T1000 (cell line): ENCODE results near the gene UQCC5.
A peak's percentile ranks its signal among the peaks of the same experiment; 100 is the strongest.

Source experiments
- DNase-seq: peaks from one replicate; lab custom pipeline; 2025; ENCODE audit warnings: mixed read lengths; lab: John Stamatoyannopoulos, UW

The UQCC5 gene

DNA sequence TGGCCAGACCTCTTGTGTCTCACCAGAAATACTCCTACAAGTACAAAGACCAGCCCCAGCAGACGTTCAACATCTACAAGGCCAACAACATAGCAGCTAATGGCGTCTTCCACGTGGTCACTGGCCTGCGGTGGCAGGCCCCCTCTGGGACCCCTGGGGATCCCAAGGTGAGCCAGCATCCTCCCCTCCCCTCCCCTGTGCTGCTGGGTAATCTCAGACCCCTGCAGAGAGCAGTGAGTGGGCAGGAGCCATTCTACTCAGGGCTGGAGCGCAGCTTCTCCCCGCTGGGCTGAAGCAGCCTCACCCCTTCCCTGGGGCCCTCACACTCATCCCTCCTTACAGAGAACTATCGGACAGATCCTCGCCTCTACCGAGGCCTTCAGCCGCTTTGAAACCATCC lies 31.4 kb upstream of the UQCC5 start:
- DNase-seq = no peak

DNA sequence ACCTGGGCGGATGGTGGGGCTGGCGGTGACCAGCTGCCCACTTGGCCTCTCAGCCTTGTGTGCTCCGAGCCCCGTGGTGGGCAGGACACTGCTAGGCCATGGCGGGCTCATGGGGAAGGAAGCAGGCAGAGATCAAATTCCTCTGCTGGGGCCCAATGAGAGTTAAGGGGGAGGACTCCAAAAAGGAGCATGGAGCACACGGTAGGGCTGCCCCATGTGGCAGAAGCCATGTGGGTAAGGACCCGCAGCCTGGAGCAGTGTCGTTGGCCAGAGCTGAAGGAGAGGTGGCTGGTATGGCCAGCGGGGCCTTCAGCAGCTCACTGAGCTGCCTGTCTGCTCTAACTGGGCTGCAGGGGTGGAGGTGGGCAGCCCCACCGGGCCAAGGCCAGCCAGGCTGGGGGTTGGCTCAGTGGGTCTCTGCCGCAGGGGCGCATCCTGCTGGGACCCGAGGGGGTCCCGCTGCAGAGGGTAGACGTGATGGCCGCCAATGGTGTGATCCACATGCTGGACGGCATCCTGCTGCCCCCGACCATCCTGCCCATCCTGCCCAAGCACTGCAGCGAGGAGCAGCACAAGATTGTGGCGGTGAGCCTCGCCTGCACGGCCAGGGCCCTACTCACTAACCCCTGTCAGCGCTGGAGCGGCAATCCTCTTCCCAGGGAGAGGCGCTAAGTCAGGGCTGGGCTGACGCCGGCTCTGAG lies 30.0 kb upstream of the UQCC5 start:
- DNase-seq = no peak

GRCh38 chr3:52507359-52507758 lies 29.0 kb upstream of the UQCC5 start:
- peak; percentile 55 for DNase-seq

DNA sequence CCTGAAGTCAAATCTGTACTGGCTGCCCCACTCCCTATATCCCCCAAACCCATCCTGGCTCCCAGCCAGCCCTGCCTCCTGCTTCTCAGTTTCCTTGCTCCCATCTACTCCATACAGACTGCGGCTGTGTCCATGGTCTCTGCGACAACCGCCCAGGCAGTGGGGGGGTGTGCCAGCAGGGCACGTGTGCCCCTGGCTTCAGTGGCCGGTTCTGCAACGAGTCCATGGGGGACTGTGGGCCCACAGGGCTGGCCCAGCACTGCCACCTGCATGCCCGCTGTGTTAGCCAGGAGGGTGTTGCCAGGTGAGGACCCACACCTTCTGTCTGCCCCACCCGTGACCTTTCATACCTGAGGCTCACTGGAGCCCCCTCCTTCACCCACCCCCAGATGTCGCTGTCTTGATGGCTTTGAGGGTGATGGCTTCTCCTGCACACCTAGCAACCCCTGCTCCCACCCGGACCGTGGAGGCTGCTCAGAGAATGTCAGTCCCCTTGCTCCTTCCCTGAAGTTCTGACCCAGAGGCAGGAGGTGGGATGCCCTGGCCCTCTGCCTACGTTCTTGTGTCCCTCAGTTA lies 26.6 kb upstream of the UQCC5 start:
- DNase-seq = no peak

DNA sequence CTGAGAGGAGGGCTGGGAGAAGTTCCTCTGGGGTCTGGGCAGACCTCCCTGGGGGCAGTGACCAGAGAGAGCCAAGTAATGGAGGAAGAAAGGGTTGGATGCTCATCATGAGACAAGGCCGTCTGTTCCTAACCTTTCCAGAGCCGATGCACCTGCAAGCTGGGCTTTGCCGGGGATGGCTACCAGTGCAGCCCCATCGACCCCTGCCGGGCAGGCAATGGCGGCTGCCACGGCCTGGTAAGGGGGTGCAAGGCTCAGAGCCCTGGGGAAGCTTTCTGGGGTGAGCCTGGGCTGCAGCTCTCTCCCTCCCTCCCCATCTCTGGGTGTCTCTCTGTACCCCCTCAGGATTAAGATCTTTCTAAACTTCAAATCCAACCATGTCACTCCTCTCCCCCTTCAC lies 24.9 kb upstream of the UQCC5 start:
- DNase-seq = no peak

- no peak for DNase-seq
These were observed 24.3 kb upstream of the UQCC5 start for GRCh38 chr3:52512105-52512504.

- no peak for DNase-seq
These were observed 23.7 kb upstream of the UQCC5 start for GRCh38 chr3:52512727-52513126.

DNA sequence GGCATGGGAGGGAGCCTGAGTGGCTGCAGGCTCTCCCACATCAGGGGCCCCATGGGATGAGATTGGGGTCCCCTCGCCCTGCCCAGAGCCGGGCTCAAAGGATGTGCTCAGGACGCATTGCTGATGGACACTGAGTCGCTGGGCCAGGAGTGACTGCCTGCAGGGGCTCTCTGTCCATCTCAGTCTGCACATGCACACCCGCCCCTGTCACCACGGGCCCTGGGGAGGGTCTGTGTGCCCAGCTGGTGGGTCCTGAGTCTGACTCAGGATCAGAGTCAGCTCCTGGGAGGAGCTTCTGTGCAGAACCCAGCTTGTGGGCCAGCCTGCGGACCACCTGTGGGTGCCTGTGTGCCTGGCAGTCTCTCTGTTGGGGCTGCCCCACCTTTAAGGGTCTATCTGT lies 23.1 kb upstream of the UQCC5 start:
- DNase-seq = no peak

GRCh38 chr3:52514576-52514975 lies 21.8 kb upstream of the UQCC5 start:
- no peak for DNase-seq

DNA sequence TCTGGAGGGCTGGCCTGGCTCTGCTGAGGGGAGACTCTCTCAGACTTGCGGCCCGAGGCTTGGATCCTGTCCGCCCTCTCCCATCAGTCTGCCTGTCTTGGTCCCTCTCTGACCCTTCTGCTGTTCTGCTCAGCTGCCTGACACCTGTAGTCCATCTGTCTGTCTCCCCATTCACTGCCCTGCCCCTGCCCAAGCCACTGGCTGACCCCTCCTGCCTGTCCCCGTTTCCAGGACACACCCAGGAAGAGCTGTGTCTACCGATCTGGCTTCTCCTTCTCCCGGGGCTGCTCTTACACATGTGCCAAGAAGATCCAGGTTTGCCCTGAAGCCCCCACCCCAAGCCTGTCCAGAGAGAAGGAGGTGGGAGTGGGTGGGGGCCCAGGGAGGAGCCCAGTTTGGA lies 21.2 kb upstream of the UQCC5 start:
- no peak for DNase-seq

DNA sequence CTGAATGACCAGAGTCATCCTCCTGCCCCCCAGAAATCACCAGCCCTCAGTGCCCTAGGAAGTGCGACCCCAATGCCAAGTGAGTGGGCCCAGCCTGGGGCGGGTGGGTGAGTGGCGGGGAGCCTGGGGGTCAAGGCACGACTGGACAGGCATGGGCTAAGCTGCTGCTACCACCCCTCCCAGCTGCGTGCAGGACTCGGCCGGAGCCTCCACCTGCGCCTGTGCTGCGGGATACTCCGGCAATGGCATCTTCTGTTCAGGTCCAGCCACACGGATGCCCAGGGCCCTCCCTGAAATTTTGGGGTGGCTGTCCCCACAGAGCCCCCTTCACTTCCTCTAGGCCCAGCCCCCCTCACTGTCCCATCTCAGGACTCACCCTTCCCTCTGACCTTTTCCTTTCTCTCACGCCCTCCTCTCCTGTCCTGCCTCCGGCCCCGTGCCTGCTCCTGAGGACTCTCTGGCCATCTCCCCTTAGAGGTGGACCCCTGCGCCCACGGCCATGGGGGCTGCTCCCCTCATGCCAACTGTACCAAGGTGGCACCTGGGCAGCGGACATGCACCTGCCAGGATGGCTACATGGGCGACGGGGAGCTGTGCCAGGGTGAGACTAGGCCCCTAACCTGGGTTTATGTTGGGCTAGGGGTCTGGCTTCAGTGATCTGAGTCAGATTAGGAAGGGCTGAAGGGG lies 19.8 kb upstream of the UQCC5 start:
- no peak for DNase-seq

DNA sequence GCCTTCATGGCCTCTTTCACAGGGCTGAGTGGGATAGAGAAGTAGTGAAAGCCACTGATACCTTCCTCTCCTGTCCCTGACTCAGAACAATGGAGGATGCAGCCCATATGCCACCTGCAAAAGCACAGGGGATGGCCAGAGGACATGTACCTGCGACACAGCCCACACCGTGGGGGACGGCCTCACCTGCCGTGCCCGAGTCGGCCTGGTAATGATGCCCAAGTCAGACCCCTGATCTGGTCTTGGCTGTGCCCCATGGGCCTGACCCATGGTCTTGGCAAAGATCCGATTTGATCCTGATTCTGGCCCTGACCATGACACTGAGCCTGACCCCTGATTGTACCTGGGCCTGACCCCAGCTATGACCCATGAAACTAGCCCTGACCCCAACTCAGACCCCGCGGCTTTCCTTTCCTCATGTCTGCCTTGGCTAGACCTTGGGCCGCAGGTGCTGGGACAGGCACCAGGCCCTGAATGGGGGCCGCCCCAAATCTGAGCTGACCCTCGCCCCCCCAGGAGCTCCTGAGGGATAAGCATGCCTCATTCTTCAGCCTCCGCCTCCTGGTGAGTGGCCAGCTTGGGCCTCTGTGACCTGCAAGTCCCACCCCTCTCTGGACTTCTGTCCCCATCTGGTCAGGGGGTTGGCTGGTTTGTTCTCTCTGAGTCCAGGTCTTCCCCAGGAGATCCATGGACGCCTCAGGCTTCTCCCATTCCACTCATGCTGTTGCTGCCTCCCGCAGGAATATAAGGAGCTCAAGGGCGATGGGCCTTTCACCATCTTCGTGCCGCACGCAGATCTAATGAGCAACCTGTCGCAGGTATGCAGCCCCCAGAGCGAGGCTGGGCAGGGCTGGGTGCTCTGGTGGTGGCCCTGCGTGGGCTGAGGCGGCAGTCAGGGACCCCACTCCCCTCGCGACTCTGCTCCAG lies 18.3 kb upstream of the UQCC5 start:
- DNase-seq = no peak

GRCh38 chr3:52518723-52519444 lies 17.5 kb upstream of the UQCC5 start:
- no peak for DNase-seq

- DNase-seq = no peak
These were observed 16.8 kb upstream of the UQCC5 start for GRCh38 chr3:52519445-52520140.

DNA sequence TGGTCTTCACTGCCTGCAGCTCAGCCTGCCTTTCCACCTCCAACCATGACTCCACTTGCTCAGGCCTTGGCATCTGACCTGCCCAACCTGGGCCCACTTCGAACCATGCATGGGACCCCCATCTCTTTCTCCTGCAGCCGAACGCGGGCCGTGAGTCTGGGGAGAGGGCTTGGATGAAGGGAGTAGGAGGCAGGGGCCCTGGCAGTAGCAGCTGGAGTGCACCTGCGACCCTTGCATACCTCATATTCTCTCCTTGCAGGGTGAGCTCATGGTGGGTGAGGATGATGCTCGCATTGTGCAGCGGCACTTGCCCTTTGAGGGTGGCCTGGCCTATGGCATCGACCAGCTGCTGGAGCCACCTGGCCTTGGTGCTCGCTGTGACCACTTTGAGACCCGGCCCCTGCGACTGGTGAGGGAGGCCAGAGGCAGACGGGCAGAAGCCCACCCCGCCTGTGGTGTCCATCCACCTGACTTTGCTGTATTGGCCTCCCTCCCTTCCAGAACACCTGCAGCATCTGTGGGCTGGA lies 16.2 kb upstream of the UQCC5 start:
- DNase-seq = no peak

DNA sequence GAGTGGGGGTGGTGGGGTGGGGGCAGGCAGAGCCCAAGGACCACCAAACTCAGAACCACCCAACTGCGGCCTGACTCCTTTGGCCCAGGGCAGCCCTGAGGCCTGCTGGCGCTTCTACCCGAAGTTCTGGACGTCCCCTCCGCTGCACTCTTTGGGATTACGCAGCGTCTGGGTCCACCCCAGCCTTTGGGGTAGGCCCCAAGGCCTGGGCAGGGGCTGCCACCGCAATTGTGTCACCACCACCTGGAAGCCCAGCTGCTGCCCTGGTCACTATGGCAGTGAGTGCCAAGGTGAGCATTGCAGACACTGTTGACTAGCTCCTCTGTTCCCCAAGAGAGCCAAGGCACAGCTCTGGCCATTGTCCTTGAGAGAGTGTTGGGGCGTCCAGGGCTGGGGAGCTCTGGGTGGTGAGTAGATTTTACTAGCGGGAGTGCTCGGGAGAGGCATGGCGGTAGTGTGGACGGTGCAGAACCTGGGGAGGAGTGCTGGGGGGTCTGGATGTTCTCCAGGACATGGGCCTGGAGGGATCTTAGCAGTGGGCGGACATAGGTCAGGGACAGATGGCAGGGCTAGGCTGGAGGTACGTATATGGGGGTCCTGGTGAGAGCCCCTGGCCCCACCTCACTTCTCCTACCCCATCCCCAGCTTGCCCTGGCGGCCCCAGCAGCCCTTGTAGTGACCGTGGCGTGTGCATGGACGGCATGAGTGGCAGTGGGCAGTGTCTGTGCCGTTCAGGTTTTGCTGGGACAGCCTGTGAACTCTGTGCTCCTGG lies 15.5 kb upstream of the UQCC5 start:
- DNase-seq = no peak

- DNase-seq = no peak
These were observed 14.9 kb upstream of the UQCC5 start for GRCh38 chr3:52521488-52521824.

- no peak for DNase-seq
These were observed 14.3 kb upstream of the UQCC5 start for GRCh38 chr3:52521881-52522650.

DNA sequence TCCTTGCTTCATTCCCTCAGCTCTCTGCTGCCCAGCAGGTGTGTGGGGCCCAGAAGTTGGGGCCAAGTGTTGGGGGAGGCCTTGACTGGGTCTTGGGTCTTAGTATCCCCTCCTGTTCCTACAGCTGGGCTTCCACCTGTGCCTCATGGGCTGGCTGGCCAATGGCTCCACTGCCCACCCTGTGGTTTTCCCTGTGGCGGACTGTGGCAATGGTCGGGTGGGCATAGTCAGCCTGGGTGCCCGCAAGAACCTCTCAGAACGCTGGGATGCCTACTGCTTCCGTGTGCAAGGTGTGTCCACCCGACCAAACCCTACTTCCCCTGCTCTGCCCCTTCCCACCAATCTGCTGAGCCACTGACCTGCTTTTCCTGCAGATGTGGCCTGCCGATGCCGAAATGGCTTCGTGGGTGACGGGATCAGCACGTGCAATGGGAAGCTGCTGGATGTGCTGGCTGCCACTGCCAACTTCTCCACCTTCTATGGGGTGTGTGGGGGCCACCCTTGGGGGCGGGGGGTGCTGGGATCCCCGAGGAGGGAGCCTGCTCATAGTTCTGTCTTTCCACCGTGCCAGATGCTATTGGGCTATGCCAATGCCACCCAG lies 13.7 kb upstream of the UQCC5 start:
- DNase-seq = no peak
